Mesothelial cell of epicardium (in vitro differentiated cells): ENCODE measurements around the gene PLCG1. TPM values are rescaled to one million over a fixed set of nuclear protein-coding genes. Genes with fewer than 3 reads are reported as not detected.

Experiments
- DNase-seq, 2 experiments: peaks; one replicate each; pipeline ENCODE4 v3.0.0; 2021; ENCODE audit warnings: low spot score in 2 of 2; ENCODE audit not compliant: unreplicated experiment in 2 of 2
- H3K27ac Mint-ChIP-seq: 2 replicates; pipeline ENCODE4 v1.8.0; 2021; ENCODE audit warnings: mixed read lengths
- H3K27me3 Mint-ChIP-seq: 2 replicates; pipeline ENCODE4 v1.8.0; 2021; ENCODE audit warnings: low read depth, mixed read lengths
- H3K36me3 Mint-ChIP-seq: 2 replicates; pipeline ENCODE4 v1.8.0; 2021; ENCODE audit warnings: mixed read lengths
- H3K4me1 Mint-ChIP-seq: 2 replicates; pipeline ENCODE4 v1.8.0; 2021; ENCODE audit warnings: mixed read lengths
- H3K4me3 Mint-ChIP-seq: 2 replicates; pipeline ENCODE4 v1.8.0; 2021; ENCODE audit warnings: mild to moderate bottlenecking, moderate library complexity, mixed read lengths
- H3K9me3 Mint-ChIP-seq: 2 replicates; pipeline ENCODE4 v1.8.0; 2021; ENCODE audit warnings: mixed read lengths
- total RNA-seq: library from RNA; stranded (reverse); gene quantifications from 3 replicates; pipeline ENCODE4 v1.2.1, GENCODE V29; 2021
- TF ChIP-seq, protein P1 (sequence below): fragments of 200-600 bp; sonication (generic); IDR thresholded peaks from one replicate; pipeline ENCODE4 v1.5.0; 2021; ENCODE audit warnings: antibody characterized with exemption; ENCODE audit not compliant: unreplicated experiment

Gene PLCG1
- total RNA-seq, 1 donor from 2014 or later = 301 TPM

- no peaks in the 10 kb centered on the region for H3K9me3 Mint-ChIP-seq
- H3K36me3 Mint-ChIP-seq = peaks cover 41% of the 10 kb centered on the region
- H3K27me3 Mint-ChIP-seq = no peaks in the 10 kb centered on the region
- no peaks in the 10 kb centered on the region for H3K4me1 Mint-ChIP-seq
- no peak overlapping the region for H3K4me3 Mint-ChIP-seq
- no peak overlapping the region for H3K27ac Mint-ChIP-seq
- no peak for DNase-seq
- TF ChIP-seq, protein P1, sequence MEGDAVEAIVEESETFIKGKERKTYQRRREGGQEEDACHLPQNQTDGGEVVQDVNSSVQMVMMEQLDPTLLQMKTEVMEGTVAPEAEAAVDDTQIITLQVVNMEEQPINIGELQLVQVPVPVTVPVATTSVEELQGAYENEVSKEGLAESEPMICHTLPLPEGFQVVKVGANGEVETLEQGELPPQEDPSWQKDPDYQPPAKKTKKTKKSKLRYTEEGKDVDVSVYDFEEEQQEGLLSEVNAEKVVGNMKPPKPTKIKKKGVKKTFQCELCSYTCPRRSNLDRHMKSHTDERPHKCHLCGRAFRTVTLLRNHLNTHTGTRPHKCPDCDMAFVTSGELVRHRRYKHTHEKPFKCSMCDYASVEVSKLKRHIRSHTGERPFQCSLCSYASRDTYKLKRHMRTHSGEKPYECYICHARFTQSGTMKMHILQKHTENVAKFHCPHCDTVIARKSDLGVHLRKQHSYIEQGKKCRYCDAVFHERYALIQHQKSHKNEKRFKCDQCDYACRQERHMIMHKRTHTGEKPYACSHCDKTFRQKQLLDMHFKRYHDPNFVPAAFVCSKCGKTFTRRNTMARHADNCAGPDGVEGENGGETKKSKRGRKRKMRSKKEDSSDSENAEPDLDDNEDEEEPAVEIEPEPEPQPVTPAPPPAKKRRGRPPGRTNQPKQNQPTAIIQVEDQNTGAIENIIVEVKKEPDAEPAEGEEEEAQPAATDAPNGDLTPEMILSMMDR = no peak
Observed at GRCh38 chr20:41119614-41120561, 17.5 kb upstream of the PLCG1 start.

- Mint-ChIP-seq H3K27ac (no peak overlapping the region), H3K9me3 (no peaks in the 10 kb centered on the region), H3K36me3 (peaks cover 40% of the 10 kb centered on the region), H3K4me3 (no peak overlapping the region), H3K4me1 (no peaks in the 10 kb centered on the region), H3K27me3 (no peaks in the 10 kb centered on the region)
- TF ChIP-seq, protein P1 = no peak
- DNase-seq = no peak
Observed at GRCh38 chr20:41121399-41121798, 15.9 kb upstream of the PLCG1 start.

DNA sequence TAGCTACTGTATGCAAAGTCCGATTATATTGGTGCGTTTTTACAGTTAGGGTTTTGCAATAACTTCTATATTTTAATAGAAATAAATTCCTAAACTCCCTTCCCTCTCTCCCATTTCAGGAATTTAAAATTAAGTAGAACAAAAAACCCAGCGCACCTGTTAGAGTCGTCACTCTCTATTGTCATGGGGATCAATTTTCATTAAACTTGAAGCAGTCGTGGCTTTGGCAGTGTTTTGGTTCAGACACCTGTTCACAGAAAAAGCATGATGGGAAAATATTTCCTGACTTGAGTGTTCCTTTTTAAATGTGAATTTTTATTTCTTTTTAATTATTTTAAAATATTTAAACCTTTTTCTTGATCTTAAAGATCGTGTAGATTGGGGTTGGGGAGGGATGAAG lies 13.7 kb upstream of the PLCG1 start:
- H3K9me3 Mint-ChIP-seq = no peaks in the 10 kb centered on the region
- no peak for DNase-seq
- no peak overlapping the region for H3K27ac Mint-ChIP-seq
- H3K4me3 Mint-ChIP-seq = no peak overlapping the region
- no peaks in the 10 kb centered on the region for H3K4me1 Mint-ChIP-seq
- no peaks in the 10 kb centered on the region for H3K27me3 Mint-ChIP-seq
- TF ChIP-seq, protein P1 = no peak
- H3K36me3 Mint-ChIP-seq = peaks cover 42% of the 10 kb centered on the region

DNA sequence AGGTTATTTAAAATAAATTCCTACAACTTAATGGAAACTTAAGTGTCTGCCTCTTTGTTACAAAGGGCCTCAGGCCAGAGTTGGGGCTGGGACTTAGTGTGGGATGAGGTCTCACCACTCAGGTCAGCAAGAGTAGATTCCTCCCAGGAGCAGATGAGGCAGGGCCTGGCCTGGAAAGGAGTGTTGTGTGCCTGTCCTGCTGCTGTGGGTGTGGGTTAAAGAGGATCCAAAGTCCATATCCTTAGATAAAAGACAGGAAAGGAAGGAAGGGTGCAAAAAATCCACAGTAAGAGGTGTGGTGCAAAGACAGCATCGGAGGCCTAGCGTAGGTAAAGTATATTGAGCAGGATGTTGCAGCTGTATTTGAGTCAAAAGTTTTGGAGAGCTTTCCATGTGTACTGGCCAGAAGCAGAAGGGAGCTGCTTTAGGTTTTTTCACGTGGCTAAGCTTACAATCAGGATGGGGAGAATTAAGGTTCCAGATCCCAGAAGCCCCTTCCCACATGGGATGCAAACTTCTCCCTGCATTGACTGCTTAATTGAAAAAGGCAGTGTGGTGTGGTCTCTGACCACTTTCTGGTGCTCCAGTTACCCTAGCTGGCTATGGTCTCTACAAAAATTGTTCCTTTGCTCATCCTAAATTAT lies 12.8 kb upstream of the PLCG1 start:
- Mint-ChIP-seq H3K27ac (no peak overlapping the region), H3K9me3 (no peaks in the 10 kb centered on the region), H3K36me3 (peaks cover 43% of the 10 kb centered on the region), H3K27me3 (no peaks in the 10 kb centered on the region), H3K4me1 (no peaks in the 10 kb centered on the region), H3K4me3 (no peak overlapping the region)
- DNase-seq = no peak
- TF ChIP-seq, protein P1 = no peak

- H3K4me1 Mint-ChIP-seq = no peaks in the 10 kb centered on the region
- H3K27ac Mint-ChIP-seq = no peak overlapping the region
- H3K27me3 Mint-ChIP-seq = no peaks in the 10 kb centered on the region
- DNase-seq = no peak
- TF ChIP-seq, protein P1 = no peak
- no peak overlapping the region for H3K4me3 Mint-ChIP-seq
- no peaks in the 10 kb centered on the region for H3K9me3 Mint-ChIP-seq
- peaks cover 41% of the 10 kb centered on the region for H3K36me3 Mint-ChIP-seq
Observed at GRCh38 chr20:41125530-41126457, 11.5 kb upstream of the PLCG1 start.
